GM12873 (cell line): Measurements from ENCODE around the gene PLEKHD1.

Experiments used
- CTCF ChIP-seq: IDR thresholded peaks from 2 replicates; pipeline ENCODE4 v1.5.1; 2012; ENCODE audit warnings: low read depth, mild to moderate bottlenecking, moderate library complexity, low read length, control low read depth; ENCODE audit not compliant: insufficient read depth; ENCODE audit errors: missing control alignments

PLEKHD1 gene

DNA sequence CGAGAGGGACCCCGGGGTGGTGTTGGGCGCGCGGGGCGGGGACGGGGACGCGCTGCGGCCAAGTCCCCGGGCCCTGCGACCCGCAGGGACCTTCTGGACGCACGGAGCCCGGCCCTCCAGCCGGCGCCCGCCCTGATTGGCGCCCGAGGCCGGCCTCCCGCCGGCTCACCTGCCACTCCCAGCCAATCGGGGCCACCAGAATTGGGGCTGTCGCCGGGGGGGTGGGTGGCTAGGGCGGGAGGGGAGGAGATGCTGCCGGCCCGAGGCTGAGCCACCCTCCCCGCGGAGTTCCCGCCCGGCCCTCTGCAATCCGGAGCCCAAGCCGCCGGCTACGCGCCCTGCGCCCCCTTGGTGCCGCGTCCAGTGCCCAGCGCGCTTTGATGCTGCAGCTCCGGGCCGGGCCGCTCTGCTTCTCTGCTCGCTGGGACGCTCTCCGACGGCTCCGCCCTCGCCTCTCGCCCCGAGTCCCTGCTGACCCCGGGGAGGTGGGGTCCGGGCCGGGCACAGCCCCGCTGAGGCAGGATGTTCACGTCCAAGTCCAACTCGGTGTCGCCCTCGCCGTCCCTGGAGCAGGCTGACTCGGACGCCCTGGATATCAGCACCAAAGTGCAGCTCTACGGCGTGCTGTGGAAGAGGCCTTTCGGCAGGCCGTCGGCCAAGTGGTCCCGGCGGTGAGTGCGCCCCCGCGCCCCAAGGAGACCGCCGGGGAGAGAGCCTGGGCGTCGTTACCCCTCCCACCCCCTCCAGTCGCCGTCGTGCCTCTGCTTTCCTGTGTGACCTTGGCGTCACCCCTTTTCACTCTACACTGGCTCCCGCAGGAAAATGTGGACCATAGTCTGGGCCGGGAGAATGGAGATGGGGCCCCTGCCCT is at the start of gene PLEKHD1:
PLEKHD1 (plus strand) TSS at position 285 of the 871 bp plus-strand sequence; CDS start at position 523, 238 bp downstream.
- TF ChIP-seq CTCF: no peak

- TF ChIP-seq CTCF: no peak
Observed at GRCh38 chr14:69439521-69440270, 44.8 kb upstream of the PLEKHD1 start.

DNA sequence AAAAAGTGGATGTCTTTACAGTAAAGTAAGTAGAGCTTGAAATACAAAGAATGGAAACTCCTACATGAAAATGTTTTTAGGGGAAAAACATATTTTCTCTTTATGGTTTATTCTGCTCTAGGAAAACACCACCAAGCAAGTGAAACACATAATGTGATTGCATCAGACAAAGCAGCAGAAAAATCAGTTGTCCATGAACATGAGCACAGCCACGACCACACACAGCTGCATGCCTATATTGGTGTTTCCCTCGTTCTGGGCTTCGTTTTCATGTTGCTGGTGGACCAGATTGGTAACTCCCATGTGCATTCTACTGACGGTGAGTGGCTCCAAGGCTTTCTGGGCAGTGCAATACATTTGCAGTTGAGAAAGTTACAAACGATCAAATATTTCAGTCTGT is 42.6 kb upstream of the PLEKHD1 start:
- TF ChIP-seq CTCF: no peak

DNA sequence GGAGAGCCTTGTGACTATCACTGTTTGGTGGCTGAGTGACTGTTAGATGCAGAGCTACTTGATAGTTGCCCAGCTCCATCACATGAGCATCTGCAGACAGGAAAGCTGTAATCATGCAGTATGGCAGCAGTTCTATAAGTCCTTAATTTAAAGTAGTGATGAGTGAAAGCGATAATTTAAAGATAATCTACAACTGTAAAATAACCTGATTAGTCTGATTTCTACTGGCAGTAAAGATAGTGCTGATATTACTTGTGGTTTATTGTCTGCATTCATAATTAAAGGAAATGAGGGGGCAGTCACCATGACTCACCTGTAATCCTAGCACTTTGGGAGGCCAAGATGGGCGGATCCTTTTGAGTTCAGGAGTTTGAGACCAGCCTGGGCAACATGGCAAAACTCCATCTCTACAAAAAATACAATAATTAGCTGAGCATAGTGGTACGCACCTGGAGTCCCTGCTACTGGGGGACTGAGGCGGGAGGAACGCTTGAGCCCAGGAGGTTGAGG is 41.2 kb upstream of the PLEKHD1 start:
- TF ChIP-seq CTCF: no peak

GRCh38 chr14:69449216-69449615 is 35.3 kb upstream of the PLEKHD1 start:
- no peak for TF ChIP-seq CTCF

DNA sequence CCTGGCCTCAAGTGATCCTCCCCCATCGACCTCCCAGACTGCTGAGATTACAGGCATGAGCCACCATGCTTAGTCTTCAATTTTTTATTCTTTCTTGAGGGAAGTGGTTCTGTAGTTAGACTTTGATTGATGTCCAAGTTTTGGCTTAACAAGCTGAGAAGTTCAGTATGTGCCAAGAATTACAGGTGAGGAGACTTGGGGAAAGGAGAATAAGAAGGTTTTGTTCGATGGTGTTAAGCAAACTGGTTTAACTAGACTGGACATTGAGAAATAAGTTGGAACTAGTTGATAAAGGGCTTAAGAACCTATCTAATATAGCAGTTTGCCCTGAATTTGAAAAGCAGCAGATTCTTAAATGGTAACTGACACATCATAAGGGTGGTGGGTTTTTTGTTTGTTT is 32.6 kb upstream of the PLEKHD1 start:
- TF ChIP-seq CTCF: no peak

- no peak for TF ChIP-seq CTCF
Observed at GRCh38 chr14:69458350-69458749, 26.2 kb upstream of the PLEKHD1 start.
